SIG-M5 treated with dmso at 0.1 percent for 504 hours (cell line): ENCODE measurements around the gene PTPRK.
A peak's percentile ranks its signal among the peaks of the same experiment; 100 is the strongest.

Experiments used
- DNase-seq: peaks from one replicate; lab custom pipeline; 2025; ENCODE audit not compliant: unreplicated experiment; lab: John Stamatoyannopoulos, UW

The PTPRK gene

GRCh38 chr6:128156321-128157111 is 363.9 kb downstream of the PTPRK start:
- DNase-seq: peak; percentile 5

GRCh38 chr6:128155826-128156225 is 364.6 kb downstream of the PTPRK start:
- no peak for DNase-seq

- no peak for DNase-seq
These were observed 367.8 kb downstream of the PTPRK start for GRCh38 chr6:128152551-128152950.

- DNase-seq: no peak
These were observed 370.0 kb downstream of the PTPRK start for GRCh38 chr6:128150376-128150775.

- no peak for DNase-seq
These were observed 370.6 kb downstream of the PTPRK start for GRCh38 chr6:128149796-128150195.

GRCh38 chr6:128144320-128144719 is 376.1 kb downstream of the PTPRK start:
- DNase-seq: no peak

GRCh38 chr6:128141932-128142331 is 378.5 kb downstream of the PTPRK start:
- DNase-seq: no peak

- DNase-seq: no peak
These were observed 380.9 kb downstream of the PTPRK start for GRCh38 chr6:128139519-128139918.

- DNase-seq: no peak
These were observed 381.7 kb downstream of the PTPRK start for GRCh38 chr6:128138694-128139093.

- no peak for DNase-seq
These were observed 385.1 kb downstream of the PTPRK start for GRCh38 chr6:128135325-128135724.

- no peak for DNase-seq
These were observed 388.8 kb downstream of the PTPRK start for GRCh38 chr6:128131566-128131965.

- DNase-seq: no peak
These were observed 389.4 kb downstream of the PTPRK start for GRCh38 chr6:128131036-128131435.

GRCh38 chr6:128129679-128130078 is 390.7 kb downstream of the PTPRK start:
- no peak for DNase-seq

GRCh38 chr6:128127650-128128049 is 392.7 kb downstream of the PTPRK start:
- DNase-seq: no peak

GRCh38 chr6:128124713-128125112 is 395.7 kb downstream of the PTPRK start:
- peak; percentile 5 for DNase-seq

GRCh38 chr6:128121610-128122009 is 398.8 kb downstream of the PTPRK start:
- DNase-seq: no peak

- DNase-seq: no peak
These were observed 399.2 kb downstream of the PTPRK start for GRCh38 chr6:128121190-128121589.

GRCh38 chr6:128118401-128118800 is 402.0 kb downstream of the PTPRK start:
- no peak for DNase-seq

GRCh38 chr6:128117916-128118315 is 402.5 kb downstream of the PTPRK start:
- DNase-seq: no peak

GRCh38 chr6:128114164-128114563 is 406.2 kb downstream of the PTPRK start:
- no peak for DNase-seq

GRCh38 chr6:128112494-128112893 is 407.9 kb downstream of the PTPRK start:
- no peak for DNase-seq

- no peak for DNase-seq
These were observed 409.3 kb downstream of the PTPRK start for GRCh38 chr6:128111096-128111495.

- DNase-seq: no peak
These were observed 412.7 kb downstream of the PTPRK start for GRCh38 chr6:128107682-128108081.
